ENCODE measurements around the gene OLFML2A. TPM values are rescaled to one million over a fixed set of nuclear protein-coding genes. Genes with fewer than 3 reads are reported as not detected.
A peak's percentile ranks its signal among the peaks of the same experiment; 100 is the strongest.
"Not testable (repeated sequence)": the region's sequence is repeated elsewhere in the genome, so short reads cannot be mapped to it uniquely, and the experiment has no call there.

Gene OLFML2A
- polyA plus RNA-seq, 3 donors = 0.03 to 0.25 TPM; not detected in 1

- H3K36me3 Mint-ChIP-seq; H4K20me1 ChIP-seq (ENCODE audit: insufficient read depth, low read length); H3K9me3 Mint-ChIP-seq; H3K9ac ChIP-seq (ENCODE audit: insufficient read depth, low read length, poor library complexity, severe bottlenecking); H3K79me2 ChIP-seq (ENCODE audit: insufficient read depth, low read length); H3K4me1 ChIP-seq (ENCODE audit: control insufficient read depth in 1 of 2, insufficient read depth in 2 of 2, low read length in 2 of 2); H3K36me3 ChIP-seq (replicated peaks in 1 of 2; ENCODE audit: control insufficient read depth in 1 of 2, insufficient read depth in 2 of 2, low read length in 2 of 2); intact Hi-C loops (cut with micrococcal nuclease); H3K27ac ChIP-seq (ENCODE audit: low read depth in 1 of 2, low read length in 2 of 2); DNase-seq; H3K9me3 ChIP-seq (replicated peaks in 1 of 2; ENCODE audit: control insufficient read depth in 1 of 2, insufficient read depth in 1 of 2, low read length in 2 of 2); H3K4me1 Mint-ChIP-seq; H3K27ac Mint-ChIP-seq: not testable (repeated sequence)
- peak overlapping the region; percentile 31 for H3K4me2 ChIP-seq (replicated peaks; ENCODE audit: extremely low read depth, low read length, poor library complexity, severe bottlenecking)
- H3K4me3 Mint-ChIP-seq = peak overlapping the region; percentile 50 to 63
- H3K27me3 Mint-ChIP-seq (ENCODE audit: low read depth in 3 of 3) = peaks cover 10 to 32% (median 28%) of the 10 kb centered on the region in 3 donors
- peak overlapping the region; percentile 41 for H2AFZ ChIP-seq (ENCODE audit: insufficient read depth, low read depth, low read length, poor library complexity, severe bottlenecking)
- H3K4me3 ChIP-seq (replicated peaks in 1 of 3; ENCODE audit: low read depth in 2 of 3, low read length in 3 of 3) = peak overlapping the region in 1 of 3 experiments; percentile 36
- peaks cover 0 to 12% of the 10 kb centered on the region in 2 donors for H3K27me3 ChIP-seq (ENCODE audit: control insufficient read depth in 2 of 2, insufficient read depth in 2 of 2, low read length in 2 of 2)
- WGBS (ENCODE audit: insufficient coverage) = 36% methylated on average over 26 of the region's 52 CpGs
Observed at GRCh38 chr9:124838567-124839275, 61.8 kb downstream of the OLFML2A start.

DNA sequence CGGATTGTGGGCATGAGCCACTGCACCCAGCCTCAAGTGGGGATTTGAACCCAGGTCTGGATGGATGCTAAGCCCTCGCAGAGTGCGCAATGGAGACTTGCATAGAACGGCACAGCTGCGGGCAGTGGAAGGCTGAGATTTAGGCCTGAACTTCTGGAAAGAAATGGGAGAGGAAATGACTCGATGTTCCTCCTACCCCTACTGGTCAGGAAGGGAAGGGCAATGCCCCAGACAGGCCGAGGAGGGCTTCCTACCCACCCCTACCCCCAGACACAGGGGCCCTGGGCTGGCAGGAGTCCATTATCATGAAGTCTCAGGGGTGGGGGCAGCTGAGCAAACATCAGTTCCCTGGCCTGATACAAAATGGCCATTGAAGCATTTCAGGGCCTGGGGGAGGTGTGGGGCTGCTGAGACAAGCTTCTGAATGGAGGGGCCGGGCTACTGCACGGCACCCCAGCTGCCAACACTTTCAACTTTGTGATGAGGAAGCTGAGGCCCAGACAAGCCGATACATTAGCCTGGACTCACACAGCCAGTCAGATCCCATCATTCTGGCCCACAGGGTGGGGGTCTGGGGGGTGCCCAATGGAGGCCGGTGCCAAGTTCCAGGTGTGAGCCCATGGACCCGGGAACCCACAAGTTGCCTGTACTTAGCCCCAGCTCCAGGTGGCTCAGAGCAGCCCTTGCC lies 62.8 kb downstream of the OLFML2A start:
- WGBS (ENCODE audit: insufficient coverage) = 56% methylated on average over 5 of the region's 12 CpGs
- peaks cover 10 to 34% (median 28%) of the 10 kb centered on the region in 3 donors for H3K27me3 Mint-ChIP-seq (ENCODE audit: low read depth in 3 of 3)
- no peaks in the 10 kb centered on the region for H3K36me3 ChIP-seq (replicated peaks in 1 of 2; ENCODE audit: control insufficient read depth in 1 of 2, insufficient read depth in 2 of 2, low read length in 2 of 2)
- H3K9me3 Mint-ChIP-seq = peaks cover 0 to 6% (median 4%) of the 10 kb centered on the region in 7 donors
- H3K36me3 Mint-ChIP-seq = peaks cover 0 to 5% of the 10 kb centered on the region in 2 donors
- H3K27me3 ChIP-seq (ENCODE audit: control insufficient read depth in 2 of 2, insufficient read depth in 2 of 2, low read length in 2 of 2) = peaks cover 0 to 12% of the 10 kb centered on the region in 2 donors
- H3K4me1 ChIP-seq (ENCODE audit: control insufficient read depth in 1 of 2, insufficient read depth in 2 of 2, low read length in 2 of 2) = no peaks in the 10 kb centered on the region
- no peak overlapping the region for H3K27ac ChIP-seq (ENCODE audit: low read depth in 1 of 2, low read length in 2 of 2)
- H3K9me3 ChIP-seq (replicated peaks in 1 of 2; ENCODE audit: control insufficient read depth in 1 of 2, insufficient read depth in 1 of 2, low read length in 2 of 2) = no peaks in the 10 kb centered on the region
- H3K4me2 ChIP-seq (replicated peaks; ENCODE audit: extremely low read depth, low read length, poor library complexity, severe bottlenecking) = no peak overlapping the region
- peaks cover 5% of the 10 kb centered on the region for H3K4me1 Mint-ChIP-seq
- peak overlapping the region; percentile 6 to 63 for H3K4me3 Mint-ChIP-seq
- DNase-seq = no peak
- no peaks in the 10 kb centered on the region for H3K79me2 ChIP-seq (ENCODE audit: insufficient read depth, low read length)
- H3K9ac ChIP-seq (ENCODE audit: insufficient read depth, low read length, poor library complexity, severe bottlenecking) = no peak overlapping the region
- H3K27ac Mint-ChIP-seq = no peak overlapping the region
- intact Hi-C loops (cut with micrococcal nuclease) = no loop called here
- H2AFZ ChIP-seq (ENCODE audit: insufficient read depth, low read depth, low read length, poor library complexity, severe bottlenecking) = no peak overlapping the region
- no peaks in the 10 kb centered on the region for H4K20me1 ChIP-seq (ENCODE audit: insufficient read depth, low read length)
- H3K4me3 ChIP-seq (replicated peaks in 1 of 3; ENCODE audit: low read depth in 2 of 3, low read length in 3 of 3) = no peak overlapping the region
- TF ChIP-seq, protein P1, sequence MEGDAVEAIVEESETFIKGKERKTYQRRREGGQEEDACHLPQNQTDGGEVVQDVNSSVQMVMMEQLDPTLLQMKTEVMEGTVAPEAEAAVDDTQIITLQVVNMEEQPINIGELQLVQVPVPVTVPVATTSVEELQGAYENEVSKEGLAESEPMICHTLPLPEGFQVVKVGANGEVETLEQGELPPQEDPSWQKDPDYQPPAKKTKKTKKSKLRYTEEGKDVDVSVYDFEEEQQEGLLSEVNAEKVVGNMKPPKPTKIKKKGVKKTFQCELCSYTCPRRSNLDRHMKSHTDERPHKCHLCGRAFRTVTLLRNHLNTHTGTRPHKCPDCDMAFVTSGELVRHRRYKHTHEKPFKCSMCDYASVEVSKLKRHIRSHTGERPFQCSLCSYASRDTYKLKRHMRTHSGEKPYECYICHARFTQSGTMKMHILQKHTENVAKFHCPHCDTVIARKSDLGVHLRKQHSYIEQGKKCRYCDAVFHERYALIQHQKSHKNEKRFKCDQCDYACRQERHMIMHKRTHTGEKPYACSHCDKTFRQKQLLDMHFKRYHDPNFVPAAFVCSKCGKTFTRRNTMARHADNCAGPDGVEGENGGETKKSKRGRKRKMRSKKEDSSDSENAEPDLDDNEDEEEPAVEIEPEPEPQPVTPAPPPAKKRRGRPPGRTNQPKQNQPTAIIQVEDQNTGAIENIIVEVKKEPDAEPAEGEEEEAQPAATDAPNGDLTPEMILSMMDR (IDR thresholded peaks at IDR 0.05) = peak; percentile 53
